Transverse colon (tissue), 3 donors: ENCODE results near the gene INO80D.

Experiments used
- EP300 ChIP-seq: sonication (generic); formaldehyde crosslinking; IDR thresholded peaks from one replicate; pipeline ENCODE4 v1.6.1; 2017; ENCODE audit warnings: antibody characterized with exemption, low read depth
- POLR2A ChIP-seq: fragments of 450-650 bp; IDR thresholded peaks from one replicate; pipeline ENCODE4 v1.6.1; 2016; ENCODE audit warnings: antibody characterized with exemption, mild to moderate bottlenecking, moderate library complexity
- TF ChIP-seq, protein P1 (sequence below), 5 experiments: fragments of 200-600 bp in 3 of 5; fragments of 450-650 bp in 2 of 5; sonication (generic) in 3 of 5; IDR thresholded peaks; 1 replicate in 2 of 5; 2 replicates in 3 of 5; pipeline ENCODE4 v1.5.1; 2016 to 2017; ENCODE audit warnings: antibody characterized with exemption in 5 of 5, inconsistent platforms in 3 of 5, mild to moderate bottlenecking in 2 of 5, moderate library complexity in 1 of 5

DNA sequence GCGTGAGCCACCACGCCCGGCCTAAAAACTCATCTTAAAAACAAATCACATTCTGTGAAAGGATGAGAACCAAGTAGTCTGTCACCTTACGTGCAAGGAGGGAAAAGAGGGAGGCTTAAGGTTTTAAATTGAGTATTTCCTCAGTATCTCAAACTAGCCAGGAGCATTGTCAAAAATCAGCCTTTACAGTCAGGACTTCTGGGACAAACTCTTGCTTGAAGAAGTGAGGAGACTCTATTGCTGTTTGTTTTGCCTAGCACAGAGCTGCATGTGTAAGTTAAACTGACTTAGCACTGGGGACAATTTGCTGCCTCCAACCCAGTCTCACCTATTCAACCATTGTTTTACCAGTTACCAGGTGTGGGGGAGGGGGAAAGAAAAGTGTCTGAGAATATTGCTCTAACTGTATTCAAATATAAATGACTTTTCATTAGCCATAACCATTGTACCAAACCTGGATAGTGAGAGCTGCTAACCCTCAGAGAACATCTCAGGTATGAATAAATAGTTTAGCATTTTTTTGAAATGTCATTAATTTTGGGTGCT is 3.6 kb downstream of the INO80D start:
- TF ChIP-seq EP300 (no peak), POLR2A (no peak)
- TF ChIP-seq, protein P1, sequence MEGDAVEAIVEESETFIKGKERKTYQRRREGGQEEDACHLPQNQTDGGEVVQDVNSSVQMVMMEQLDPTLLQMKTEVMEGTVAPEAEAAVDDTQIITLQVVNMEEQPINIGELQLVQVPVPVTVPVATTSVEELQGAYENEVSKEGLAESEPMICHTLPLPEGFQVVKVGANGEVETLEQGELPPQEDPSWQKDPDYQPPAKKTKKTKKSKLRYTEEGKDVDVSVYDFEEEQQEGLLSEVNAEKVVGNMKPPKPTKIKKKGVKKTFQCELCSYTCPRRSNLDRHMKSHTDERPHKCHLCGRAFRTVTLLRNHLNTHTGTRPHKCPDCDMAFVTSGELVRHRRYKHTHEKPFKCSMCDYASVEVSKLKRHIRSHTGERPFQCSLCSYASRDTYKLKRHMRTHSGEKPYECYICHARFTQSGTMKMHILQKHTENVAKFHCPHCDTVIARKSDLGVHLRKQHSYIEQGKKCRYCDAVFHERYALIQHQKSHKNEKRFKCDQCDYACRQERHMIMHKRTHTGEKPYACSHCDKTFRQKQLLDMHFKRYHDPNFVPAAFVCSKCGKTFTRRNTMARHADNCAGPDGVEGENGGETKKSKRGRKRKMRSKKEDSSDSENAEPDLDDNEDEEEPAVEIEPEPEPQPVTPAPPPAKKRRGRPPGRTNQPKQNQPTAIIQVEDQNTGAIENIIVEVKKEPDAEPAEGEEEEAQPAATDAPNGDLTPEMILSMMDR (IDR thresholded peaks at IDR 0.05), result no peak
